ENCODE measurements around the gene KCNG2.
"Not testable (repeated sequence)": the region's sequence is repeated elsewhere in the genome, so short reads cannot be mapped to it uniquely, and the experiment has no call there.

KCNG2 gene

DNA sequence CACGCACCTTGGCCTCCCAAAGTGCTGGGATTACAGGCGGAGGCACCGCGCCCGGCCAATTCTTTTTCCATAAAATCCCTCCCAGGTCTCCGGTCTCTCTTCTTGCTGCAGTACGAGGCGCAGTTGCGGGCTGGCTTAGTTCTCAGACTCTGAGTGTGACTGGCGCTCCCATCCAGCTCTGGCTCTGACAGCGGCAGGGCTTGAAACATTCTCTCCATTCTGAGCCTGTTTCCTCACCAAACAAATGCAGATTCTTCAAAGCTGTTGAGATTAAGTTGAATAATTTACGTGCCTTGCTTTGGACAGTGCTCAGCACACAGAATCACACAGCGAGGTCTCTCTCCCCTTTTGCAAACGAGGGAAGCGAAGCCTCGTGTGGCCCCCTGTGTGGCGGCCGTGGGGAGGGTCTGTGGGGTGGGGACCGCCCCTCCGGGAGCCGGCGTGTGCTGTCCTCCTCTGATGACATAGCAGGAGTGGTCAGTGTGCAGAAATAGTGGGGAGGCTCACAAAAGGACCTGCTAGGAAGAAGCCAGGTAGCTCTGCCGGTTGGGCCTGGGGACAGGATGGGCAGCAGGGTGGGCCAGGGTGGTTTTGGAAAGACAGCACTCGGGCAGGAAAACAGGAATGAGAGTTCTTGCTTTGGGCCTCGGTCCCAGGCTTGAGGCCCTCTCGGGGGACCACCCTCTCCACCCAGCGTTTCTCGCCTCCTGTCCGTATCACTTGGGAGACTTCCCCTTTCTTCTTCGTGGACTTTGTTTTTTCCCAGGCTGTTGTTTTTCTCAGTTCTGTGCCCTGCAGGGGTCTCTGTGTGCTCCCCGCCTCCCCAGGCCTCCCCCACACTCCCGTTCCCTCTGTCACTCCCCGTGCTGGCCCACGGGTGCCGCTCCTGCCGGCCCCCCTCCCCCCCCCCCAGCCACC, 75.0 kb downstream of the KCNG2 start:
- DNase-seq (ENCODE audit: low spot score) = no peak

DNA sequence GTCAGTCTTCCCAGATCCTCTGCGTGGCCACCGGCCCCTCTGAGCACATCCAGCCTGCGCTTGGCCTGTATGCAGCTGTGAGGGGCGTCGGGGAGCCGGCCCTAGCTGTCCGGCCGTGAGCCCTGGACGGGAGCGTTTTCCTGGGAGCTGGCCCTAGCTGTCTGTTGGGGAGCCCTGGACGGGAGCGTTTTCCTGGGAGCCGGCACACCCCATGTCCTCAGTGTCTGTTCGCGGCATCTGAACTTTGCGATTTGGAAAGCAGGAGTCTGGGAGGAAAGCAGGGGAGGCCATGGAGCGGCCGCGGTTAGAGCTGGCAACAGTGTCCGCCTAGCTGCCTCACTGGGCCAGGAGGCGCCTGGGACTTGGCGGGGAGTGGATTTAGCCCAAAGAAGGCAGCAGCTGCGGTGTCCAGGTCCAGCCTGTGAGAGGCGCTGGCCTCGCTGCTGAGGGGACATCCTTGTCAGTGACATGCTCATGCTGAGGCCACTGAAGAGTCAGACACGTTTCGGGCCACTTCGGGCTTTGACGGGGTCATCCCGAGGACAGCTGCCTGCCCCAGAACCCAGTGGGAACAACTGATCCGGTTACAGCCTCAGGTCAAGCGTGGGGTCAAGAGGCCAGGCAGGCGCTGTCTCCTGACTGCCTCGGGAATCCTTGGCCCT, 75.8 kb downstream of the KCNG2 start:
- no peak for DNase-seq (ENCODE audit: low spot score)

DNA sequence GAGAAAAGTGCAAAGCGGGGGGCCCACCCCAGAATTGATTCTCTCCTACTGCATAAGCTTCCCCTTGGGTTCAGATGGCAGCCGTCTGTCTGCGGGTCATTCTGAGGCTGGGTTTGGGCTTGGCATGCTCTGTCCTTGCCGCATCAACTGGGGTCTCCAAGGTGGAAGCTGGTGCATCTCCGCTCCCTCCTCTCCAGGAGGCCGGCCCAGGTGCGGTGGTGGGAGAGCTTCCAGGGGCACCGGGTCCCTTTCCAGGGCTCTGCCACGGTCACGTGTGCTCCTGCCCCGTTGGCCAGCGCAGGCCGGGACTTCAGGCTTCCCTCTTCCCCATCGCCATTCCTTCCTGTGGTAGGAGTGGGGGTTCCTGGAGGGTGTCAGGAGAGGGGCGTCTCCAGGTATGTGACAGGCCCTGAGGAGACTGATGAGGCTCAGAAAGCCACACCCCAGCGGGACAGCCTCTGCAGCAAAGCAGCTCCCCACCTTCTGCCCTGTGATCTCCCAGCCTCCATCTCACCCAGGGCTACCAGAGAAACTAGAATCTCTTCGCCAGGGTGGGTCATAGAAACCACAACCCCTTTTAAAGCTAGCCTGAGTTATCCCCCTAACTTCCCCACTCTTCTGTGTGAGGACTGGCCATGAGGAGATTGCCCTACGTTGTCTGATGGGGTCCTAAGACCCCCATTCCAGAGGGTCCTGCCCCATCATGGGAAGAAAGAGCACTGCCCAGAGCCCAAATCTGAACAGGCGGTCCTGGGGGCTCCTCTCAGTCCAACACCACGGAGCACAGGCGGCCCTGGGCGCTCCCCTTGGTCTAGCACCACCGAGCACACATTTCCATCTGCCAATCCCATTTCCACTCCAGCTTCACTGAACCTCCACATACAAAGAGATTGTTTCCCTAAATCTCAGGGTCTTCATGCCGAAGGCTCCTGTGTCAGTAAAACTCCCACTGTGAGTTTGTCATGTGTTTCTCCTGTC, 77.1 kb downstream of the KCNG2 start:
- no peak for DNase-seq (ENCODE audit: low spot score)

DNA sequence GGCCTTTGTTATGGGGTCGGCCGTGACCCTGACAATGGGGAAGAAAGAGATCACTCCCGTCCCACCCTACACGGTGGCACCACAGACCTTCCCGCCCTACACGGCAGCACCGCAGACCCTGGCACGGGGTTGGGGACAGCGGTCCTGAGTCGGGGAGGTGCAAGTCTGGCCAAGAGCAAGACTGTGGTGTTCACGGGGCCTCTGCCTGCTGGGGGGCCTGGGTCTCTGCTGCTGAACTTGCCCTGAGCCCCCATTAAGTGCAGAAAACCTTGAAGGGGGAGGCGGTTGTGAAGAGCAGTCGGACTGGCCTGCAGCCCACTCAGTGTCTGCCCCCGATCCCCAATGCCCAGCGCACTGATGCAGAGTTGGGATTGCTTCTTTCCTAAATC, 77.8 kb downstream of the KCNG2 start:
- DNase-seq (ENCODE audit: low spot score) = no peak

DNA sequence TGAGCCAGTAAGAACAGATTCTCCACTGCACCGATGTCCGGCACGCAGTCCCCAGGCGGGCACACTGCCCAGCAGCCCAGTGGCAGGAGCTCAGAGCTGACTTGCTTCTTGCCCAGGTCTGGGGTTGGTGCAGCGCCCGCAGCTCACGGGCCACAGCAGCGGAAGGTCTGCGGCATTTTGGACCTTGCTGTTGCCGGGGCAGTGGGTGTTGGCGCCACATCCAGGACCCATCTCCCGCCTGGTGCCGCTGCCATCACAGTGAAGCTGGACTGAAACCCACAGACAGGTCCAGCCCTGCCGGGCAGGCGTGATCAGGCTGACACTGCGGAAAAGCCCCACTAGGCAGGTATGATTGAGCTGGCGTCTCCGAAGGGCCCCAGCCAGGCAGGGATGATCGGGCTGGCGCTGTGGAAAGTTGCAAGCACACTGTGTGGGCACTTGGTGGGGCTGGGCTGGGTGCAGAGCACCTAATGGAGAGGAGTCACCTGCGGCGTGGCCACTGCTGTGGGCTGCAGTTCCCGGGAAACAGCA, 78.3 kb downstream of the KCNG2 start:
- DNase-seq (ENCODE audit: low spot score) = peak; percentile 24

DNA sequence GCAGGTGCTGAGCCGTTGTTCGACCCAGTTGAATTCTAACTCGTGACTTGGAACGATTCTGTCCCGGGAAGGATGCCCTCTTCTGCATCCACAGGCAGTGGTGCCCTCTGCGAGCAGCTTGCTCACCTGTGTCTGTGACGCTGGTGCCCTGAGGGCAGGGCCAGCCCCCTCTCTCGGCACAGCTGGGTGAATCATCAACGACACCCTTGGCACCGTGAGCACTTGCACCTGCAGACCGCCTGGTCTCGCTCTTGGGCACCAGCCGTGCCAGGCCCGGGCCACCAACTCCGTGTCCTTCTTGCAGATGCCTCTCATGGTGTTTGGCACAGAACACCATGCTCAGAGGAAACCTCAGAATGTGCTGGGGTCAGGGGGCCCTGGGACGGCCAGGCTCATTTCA, 78.8 kb downstream of the KCNG2 start:
- DNase-seq (ENCODE audit: low spot score) = no peak

DNA sequence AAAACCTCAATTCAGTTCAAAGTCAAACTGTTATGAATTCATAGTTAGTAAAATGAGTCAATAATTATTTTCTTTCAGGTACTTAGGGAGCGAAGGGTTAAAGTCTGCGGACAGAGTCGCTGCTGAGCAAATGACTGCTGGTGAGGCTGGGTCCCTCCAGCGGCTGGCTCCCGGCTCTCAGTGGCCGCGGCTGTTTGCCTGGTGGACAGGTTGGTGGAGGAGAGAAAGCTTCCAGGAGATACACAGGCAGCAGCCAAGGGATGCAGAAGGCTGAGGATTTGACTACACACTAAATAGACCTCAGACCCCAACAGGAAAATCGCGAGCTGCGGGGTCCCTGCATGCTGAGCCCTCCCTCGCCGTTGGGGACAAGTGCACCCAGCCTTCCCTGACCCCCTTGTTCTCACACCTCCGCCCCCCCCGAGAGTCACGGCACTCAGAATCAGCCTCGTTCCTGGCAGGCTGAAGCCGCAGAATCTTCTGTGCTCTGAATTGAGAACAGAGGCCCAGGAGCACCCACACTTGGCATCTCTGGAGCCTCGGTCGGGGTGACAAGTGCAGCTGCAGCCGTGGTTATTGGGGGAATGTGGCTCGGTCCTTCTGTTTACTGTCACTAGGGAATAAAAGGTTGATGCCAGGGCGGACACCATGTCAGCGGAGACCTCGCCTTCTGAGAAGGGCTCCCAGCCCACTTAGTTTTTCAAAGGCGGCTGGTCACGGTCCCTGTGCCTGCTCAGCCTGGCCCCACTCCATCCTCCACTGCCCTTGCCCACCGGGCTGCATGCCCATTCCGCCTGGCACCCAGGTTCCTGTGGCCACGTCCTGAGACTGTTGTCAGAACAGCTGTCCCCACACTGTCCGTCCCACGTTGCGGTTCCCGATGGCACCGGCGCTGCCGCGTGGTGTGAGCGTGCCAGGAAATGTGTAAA, 79.7 kb downstream of the KCNG2 start:
- DNase-seq (ENCODE audit: low spot score) = no peak

DNA sequence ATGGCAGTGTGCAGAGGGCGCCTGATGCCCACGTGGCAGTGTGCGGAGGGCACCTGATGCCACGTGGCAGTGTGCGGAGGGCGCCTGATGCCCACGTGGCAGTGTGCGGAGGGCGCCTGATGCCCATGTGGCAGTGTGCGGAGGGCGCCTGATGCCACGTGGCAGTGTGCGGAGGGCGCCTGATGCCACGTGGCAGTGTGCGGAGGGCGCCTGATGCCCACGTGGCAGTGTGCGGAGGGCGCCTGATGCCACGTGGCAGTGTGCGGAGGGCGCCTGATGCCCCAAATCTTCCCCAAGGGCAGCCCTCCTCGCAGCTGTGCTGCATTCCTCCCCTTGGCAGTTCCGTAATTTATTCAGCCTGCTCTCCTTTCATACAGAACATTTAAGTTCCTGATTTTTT, 80.5 kb downstream of the KCNG2 start:
- DNase-seq (ENCODE audit: low spot score) = not testable (repeated sequence)

DNA sequence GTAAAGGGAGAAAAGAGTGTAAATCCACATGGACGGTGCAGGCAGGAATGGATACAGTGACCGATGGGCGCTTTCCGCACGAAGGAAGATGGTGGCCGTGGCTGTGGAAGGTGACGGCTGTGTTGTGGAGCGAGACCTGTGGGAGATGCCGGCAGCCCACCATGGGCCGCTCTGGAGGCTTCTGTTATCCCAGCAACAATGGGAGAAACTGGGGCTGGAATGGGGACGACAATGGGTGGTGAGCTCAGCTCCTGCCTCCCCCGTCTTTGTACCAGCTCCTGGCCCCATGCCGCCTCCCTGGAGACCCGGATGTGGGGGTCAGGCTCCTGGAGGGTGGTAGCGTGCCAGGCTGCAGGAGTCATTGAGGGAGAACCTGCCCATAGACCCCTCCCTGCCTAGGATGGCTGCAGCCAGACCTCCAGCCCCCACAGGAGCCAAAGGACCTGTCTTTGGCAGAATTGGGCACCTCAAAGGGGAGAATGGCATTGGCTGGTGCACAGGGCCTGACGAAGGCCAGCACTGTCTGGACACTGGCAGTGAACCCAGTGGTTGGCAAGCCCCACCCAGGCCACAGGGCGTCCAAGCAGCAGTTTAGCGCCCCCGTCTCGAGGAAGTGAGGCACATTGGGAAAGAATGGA, 81.1 kb downstream of the KCNG2 start:
- no peak for DNase-seq (ENCODE audit: low spot score)

DNA sequence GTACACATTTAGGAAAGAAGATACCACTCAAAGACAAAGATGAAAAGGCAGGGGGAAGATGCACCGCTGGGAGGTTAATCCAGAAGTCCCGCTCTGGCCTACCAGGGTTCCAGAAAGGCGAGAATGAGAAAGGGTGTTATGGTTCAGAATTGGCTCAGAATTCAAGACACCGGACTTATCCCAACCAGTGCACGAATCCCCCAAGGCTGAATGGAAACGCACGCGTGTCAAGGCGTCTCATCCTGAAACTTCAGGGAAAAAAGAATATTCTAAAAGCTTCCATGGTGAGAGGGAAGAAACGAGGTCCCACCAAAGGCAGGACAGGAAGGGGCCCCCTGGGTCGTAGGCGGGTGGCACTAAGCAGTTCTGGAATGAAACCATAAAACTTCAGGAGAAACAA, 81.8 kb downstream of the KCNG2 start:
- DNase-seq (ENCODE audit: low spot score) = no peak

DNA sequence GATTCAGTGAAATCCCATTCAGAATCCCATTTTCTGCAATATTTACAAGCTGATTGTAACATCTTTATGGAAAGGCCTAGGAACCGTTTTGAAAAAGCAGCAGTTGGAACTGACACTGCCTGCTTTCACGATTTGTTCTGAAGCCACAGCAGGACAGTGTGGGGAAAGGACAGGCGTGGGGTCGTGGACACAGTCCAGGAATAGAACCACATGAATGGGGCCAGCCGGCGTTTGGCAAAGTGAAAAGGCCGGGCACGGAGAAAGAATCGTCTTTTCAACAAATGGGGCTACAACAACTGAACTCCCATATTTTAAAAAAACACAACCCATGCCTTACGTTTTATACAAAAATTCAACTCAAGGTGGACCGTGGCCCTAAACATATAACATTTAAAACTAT, 84.0 kb downstream of the KCNG2 start:
- peak; percentile 66 for DNase-seq (ENCODE audit: low spot score)

DNA sequence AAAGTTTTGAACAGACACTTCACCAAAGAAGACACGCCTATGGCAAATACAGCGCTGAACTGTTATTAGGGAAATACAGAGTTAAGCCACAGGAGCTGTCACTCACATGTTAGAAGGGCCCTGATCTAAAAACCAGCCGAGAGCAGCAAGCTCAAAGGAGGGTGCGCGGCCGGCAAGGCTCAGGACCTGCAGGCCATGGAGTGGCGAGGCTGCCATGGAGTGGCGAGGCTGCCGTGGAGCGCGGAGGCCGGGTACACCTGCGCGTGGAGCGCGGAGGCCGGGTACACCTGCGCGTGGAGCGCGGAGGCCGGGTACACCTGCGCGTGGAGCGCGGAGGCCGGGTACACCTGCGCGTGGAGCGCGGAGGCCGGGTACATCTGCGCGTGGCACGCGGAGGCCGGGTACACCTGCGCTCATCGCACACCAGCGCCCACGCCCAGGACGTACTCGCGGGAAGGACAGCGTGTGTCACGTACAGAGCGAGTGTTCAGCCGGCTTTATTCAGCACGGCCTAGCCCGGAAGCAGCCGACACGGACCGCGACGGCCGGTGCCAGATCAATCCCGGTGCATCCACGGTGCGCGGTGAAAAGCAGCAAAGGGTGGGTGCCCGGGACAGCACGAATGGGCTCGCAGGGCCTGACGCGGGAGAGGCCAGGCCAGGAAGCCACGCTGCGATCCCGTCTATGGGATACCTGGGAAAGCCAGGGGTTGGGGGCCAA, 84.9 kb downstream of the KCNG2 start:
- DNase-seq (ENCODE audit: low spot score) = no peak

DNA sequence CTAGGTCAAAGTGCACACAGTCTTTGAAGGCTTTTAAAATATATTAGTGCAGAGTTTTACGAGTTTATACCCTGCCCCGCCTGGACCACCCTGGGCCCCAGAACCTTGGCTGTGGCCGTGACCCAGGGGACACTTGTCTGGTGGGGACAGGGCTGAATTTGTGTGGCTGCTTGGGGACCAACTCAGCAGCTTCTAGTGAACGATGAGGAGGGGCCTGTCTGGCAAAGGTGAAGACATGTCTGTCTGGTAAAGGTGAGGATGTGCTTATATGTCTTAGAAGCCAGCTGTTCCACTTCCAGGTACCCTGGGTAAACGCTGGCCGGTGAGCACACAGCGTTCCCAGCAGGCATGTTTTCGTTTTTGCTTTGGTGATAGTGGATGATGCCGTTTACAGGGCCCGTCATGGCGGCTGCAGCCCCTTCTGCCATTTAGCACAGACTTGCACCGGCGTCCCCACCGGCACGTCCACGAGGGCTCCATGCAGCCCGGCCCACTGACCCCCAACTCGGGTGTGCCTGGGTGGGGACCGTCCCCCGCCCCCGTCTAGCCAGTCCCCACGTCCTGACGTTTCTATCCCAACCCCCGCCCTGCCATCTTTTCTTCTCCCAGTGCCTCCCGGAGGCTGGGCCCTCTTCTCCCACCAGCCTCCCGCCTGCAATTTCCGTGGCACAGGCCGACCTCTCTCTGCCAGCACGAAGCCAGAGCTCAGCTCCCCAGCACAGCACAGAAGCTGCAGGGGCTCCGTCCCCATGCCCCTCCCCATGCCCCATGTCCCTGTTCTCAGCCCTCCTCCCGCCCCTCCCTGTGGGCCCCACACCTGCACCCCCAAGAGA, 85.9 kb downstream of the KCNG2 start:
- DNase-seq (ENCODE audit: low spot score) = no peak

DNA sequence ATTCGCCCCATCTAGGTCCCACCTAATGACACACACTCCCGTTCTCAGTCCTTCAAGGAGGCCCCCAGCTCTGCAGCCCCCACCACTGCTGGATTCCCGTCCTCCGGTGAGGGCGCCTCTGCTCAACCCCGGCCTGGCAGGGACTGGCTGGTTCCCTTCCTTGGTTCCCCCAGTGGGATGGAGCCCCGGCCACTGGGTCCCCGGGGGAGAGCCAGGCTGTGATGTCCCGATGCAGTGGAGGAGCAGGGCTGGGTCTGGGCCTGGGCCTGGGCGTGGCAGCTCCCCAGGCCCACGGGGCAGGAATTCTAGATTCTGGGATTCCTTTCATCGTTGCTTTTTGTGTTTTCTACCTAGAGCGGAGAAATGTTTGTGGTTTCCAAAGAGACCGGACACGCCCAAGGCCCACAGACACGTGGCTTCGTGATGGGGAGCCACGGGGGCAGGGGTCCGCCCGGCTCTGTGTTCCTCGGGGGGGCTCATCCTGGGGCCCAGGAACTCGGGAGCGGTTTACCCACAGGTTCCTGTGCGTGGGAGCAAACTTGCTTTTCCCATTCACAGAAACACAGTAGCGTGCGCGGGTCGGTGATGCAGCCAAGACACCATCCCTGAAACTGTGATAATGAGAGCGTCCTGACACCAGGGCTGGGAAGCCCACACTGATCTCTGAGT, 86.7 kb downstream of the KCNG2 start:
- DNase-seq (ENCODE audit: low spot score) = no peak

DNA sequence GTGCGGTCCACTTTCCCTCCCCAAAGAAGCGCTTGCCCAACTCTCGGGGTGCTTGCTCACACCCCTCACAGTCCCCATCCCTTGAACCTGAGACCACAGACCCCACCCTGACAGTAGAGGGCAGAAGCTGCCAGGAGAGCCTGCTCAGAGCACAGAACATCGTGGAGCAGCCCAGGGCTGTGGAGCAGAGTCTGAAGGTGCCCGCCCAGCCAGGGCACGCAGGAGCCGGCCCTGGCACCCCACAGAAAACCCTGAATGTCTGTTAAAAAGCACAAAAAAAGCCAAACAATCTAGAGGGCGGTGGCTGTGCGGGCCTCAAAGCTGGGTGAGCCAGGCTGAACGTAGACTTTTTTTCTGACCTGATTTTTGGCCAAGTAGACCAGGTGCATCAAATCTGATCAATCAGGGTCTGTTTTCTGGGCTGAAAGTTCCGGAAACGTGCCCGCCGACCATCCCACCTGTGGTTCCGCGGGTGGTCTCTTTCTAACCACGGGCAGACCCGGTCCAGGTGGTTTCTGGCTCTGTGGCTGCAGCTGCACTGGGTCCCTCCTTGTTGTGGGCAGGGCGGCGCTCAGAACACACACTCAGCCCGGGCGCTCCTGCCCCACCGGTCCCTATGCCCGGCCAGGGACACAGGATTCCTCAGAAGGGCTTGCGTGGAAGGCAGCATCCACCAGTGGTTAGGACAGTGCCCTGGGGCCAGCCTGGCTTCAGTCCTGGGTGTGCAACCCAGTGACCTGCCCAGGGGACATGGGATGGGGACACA, 87.4 kb downstream of the KCNG2 start:
- DNase-seq (ENCODE audit: low spot score) = no peak

DNA sequence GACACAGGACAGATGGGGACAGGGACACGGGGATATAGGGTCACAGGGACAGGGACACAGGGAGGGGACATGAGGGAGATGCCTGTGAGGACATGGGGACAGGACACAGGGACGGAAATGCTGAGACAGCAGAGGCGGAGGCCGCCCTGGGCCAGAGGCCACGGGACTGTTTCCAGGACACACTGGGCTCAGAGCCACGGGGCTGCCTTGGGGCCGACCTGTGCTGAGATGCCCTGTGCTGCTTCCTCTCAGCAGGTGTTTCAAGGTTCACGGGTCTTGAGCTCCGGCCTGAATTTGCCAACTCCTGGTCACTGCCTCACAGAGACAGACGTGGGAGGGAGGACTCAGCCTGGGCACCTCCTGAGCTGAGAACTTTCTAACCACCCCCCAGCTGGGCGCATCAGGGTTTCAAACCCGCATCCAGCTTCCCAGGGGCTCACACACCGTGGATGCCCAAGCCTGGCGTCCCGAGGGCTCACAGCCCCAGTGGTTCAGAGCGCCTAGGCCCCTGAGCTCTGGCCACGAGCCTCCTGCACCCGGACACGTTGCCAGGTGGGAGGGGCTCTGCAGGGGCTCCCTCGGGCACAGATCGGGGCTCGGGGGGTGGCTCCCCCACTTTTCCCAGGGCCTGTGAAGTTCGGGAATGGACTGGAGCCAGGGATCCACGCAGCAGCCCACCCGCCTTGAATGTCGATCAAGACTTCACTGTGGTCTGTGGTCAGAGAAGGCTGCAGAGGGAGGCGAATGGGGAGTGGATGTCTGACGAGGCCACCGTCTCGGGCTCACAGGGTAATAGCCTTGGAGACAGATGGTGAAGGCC, 89.7 kb downstream of the KCNG2 start:
- no peak for DNase-seq (ENCODE audit: low spot score)

DNA sequence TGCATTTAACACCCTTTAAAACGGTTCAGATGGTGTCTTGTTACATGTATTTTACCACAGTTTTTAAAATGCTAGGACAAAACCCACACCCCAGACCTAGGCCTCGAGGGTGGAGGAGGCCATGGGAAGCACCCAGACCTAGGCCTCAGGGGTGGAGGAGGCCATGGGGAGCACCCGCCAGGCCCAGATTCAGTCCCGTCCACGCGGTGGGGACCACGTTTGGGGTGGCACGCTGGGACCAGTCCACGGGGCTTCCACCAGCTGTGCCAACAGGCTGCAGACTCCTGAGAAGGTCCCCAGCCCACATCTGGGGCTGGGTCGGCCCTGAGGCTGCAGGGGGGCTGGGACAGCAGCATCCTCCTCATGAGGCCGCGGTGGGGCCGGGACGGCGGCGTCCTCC, 90.3 kb downstream of the KCNG2 start:
- no peak for DNase-seq (ENCODE audit: low spot score)

Data from Ammon's horn (tissue), 1 donor.